ENCODE data around the gene TMC3.

DNA sequence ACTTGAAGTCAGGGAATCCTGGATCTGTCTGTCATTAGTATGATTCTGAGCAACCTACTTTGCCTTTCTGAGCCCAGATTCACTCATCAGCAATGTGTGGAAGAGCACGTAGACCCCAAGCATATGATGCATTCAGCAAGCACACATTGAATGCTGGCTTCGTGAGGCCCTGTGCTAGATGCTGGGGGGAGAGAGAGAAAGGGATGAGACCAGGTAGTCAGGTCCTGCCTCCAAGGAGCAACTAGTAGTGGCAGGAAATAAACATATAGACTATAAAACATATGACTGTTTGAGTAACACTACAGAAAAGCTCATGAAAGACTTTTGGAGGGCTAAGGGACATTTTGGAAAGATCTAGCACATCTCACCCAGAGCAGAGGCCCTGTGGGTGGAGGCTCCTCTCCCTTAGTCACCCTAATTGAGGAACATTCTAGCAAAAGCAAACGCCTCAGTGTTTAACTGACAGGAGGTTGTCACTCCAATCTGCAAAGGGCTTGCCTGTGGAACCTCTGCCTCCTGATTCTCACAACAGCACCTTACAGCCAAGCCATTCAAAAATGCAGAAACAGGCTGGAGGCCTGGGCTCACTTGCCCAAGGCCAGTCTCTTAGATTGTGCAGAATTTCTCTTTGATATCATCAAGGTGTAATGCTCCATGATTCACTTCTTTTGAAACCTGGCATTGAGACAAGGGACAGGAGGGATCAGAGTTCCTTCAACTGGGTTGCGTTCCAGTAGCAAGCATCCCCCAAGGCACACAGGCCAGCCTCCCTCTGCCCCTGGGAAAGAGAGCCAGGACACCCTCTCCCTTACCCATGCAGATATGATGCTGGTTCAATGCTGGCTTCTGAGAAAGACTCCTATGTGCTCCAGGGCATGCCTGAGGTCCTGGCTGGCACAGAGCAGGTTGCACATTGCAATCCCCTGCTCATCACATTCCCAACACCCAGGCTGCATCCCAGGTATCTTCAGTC, 76.1 kb downstream of the TMC3 start:
- TF ChIP-seq, protein P1, sequence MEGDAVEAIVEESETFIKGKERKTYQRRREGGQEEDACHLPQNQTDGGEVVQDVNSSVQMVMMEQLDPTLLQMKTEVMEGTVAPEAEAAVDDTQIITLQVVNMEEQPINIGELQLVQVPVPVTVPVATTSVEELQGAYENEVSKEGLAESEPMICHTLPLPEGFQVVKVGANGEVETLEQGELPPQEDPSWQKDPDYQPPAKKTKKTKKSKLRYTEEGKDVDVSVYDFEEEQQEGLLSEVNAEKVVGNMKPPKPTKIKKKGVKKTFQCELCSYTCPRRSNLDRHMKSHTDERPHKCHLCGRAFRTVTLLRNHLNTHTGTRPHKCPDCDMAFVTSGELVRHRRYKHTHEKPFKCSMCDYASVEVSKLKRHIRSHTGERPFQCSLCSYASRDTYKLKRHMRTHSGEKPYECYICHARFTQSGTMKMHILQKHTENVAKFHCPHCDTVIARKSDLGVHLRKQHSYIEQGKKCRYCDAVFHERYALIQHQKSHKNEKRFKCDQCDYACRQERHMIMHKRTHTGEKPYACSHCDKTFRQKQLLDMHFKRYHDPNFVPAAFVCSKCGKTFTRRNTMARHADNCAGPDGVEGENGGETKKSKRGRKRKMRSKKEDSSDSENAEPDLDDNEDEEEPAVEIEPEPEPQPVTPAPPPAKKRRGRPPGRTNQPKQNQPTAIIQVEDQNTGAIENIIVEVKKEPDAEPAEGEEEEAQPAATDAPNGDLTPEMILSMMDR (CRISPR knock-in tag; IDR thresholded peaks at IDR 0.05) = no peak
- no peak for TF ChIP-seq ZNF275 (CRISPR knock-in tag; IDR thresholded peaks at IDR 0.05; ENCODE audit: borderline replicate concordance)
- no peak for TF ChIP-seq PHF20 (CRISPR knock-in tag; IDR thresholded peaks at IDR 0.05)
- TF ChIP-seq, protein P2, sequence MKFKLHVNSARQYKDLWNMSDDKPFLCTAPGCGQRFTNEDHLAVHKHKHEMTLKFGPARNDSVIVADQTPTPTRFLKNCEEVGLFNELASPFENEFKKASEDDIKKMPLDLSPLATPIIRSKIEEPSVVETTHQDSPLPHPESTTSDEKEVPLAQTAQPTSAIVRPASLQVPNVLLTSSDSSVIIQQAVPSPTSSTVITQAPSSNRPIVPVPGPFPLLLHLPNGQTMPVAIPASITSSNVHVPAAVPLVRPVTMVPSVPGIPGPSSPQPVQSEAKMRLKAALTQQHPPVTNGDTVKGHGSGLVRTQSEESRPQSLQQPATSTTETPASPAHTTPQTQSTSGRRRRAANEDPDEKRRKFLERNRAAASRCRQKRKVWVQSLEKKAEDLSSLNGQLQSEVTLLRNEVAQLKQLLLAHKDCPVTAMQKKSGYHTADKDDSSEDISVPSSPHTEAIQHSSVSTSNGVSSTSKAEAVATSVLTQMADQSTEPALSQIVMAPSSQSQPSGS (CRISPR knock-in tag; IDR thresholded peaks at IDR 0.05) = no peak
- TF ChIP-seq ZSCAN21 (CRISPR knock-in tag; IDR thresholded peaks at IDR 0.05; ENCODE audit: borderline replicate concordance) = no peak
- no peak for TF ChIP-seq NCOA2 (CRISPR knock-in tag; IDR thresholded peaks at IDR 0.05)
- TF ChIP-seq FOXP1 (IDR thresholded peaks at IDR 0.05) = no peak
- no peak for TF ChIP-seq FOXP1 (CRISPR knock-in tag; IDR thresholded peaks at IDR 0.05)
- no peak for TF ChIP-seq NBN (conservative IDR thresholded peaks at IDR 0.05)
- TF ChIP-seq, protein P3, sequence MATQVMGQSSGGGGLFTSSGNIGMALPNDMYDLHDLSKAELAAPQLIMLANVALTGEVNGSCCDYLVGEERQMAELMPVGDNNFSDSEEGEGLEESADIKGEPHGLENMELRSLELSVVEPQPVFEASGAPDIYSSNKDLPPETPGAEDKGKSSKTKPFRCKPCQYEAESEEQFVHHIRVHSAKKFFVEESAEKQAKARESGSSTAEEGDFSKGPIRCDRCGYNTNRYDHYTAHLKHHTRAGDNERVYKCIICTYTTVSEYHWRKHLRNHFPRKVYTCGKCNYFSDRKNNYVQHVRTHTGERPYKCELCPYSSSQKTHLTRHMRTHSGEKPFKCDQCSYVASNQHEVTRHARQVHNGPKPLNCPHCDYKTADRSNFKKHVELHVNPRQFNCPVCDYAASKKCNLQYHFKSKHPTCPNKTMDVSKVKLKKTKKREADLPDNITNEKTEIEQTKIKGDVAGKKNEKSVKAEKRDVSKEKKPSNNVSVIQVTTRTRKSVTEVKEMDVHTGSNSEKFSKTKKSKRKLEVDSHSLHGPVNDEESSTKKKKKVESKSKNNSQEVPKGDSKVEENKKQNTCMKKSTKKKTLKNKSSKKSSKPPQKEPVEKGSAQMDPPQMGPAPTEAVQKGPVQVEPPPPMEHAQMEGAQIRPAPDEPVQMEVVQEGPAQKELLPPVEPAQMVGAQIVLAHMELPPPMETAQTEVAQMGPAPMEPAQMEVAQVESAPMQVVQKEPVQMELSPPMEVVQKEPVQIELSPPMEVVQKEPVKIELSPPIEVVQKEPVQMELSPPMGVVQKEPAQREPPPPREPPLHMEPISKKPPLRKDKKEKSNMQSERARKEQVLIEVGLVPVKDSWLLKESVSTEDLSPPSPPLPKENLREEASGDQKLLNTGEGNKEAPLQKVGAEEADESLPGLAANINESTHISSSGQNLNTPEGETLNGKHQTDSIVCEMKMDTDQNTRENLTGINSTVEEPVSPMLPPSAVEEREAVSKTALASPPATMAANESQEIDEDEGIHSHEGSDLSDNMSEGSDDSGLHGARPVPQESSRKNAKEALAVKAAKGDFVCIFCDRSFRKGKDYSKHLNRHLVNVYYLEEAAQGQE (IDR thresholded peaks at IDR 0.05; ENCODE audit: borderline replicate concordance in 1 of 2, low read depth in 1 of 2, low read length in 2 of 2) = no peak
- TF ChIP-seq ZNF274 (CRISPR knock-in tag; IDR thresholded peaks at IDR 0.05) = no peak
- TF ChIP-seq RFX5 (IDR thresholded peaks at IDR 0.05; ENCODE audit: low read depth, low read length) = no peak
- no peak for TF ChIP-seq ADNP (CRISPR knock-in tag; IDR thresholded peaks at IDR 0.05)

Data from HepG2 (cell line).